Hypothalamus (tissue), 51 donors: ENCODE results near the gene GASK1A.
A peak's percentile ranks its signal among the peaks of the same experiment; 100 is the strongest.

Experiments
- DNase-seq, 51 donors: peaks; one replicate each; lab custom pipeline; 2025; lab: John Stamatoyannopoulos, UW

GASK1A gene

DNA sequence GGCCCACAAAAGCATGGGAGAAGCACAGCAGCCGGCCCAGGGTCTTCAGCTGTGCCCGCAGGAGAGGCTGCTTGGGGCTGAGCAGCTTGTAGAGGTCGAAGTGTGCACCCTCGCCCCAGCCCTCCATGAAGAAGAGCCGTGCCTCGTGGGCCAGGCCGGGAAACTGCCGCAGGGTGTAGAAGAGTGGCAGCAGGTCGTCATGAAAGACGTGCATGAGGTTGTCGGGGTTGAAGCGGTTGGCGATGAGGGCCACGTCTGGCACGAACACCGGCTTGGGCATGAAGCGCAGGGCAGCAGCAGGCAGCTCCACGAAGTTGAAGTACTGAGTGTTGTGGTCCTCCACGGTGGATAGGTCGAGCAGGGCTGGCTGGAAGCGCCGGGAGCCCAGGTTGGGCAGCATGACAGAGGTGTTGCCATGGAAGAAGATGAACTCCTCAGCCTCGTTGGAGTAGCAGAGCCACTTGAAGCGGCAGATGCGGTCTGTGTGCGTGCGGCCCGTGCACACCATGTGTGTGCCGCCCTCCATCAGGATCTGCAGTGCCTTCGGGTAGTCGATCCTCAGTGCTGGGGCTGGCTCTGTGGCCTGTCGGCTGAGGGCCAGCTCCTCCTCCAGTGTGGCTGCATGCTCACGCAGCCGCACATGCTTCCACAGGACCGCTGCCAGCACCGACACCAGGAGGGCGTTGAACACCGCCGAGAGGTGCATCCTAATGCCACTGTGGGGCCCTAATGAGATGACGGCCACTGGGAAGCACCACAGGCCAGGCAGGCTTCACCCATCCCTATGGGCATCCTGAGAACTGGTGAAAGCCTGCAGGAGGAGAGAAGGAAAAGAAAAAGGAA, 101.8 kb downstream of the GASK1A start:
- no peak for DNase-seq

DNA sequence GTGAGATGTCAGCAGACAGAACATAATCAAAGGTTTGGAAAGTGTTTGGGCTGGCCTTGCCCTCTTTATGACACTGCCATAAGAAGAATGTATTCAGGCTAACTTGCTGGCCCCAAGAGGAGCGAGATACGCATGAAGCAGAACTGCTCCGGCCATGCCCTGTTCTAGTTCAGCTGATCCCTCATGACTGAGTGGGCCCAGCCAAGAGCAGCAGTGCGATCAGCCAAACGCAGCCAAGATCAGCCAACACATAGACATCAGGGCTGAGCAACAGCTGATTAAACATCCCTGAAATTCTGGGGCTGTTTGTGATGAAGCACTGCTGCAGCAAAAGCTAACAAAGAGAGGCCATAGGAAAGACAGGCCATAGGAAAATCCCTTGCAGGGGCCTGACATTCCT, 102.7 kb downstream of the GASK1A start:
- peak in 1 of 51 donors; percentile 10 for DNase-seq

GRCh38 chr3:43082457-43082856, 103.3 kb downstream of the GASK1A start:
- no peak for DNase-seq

DNA sequence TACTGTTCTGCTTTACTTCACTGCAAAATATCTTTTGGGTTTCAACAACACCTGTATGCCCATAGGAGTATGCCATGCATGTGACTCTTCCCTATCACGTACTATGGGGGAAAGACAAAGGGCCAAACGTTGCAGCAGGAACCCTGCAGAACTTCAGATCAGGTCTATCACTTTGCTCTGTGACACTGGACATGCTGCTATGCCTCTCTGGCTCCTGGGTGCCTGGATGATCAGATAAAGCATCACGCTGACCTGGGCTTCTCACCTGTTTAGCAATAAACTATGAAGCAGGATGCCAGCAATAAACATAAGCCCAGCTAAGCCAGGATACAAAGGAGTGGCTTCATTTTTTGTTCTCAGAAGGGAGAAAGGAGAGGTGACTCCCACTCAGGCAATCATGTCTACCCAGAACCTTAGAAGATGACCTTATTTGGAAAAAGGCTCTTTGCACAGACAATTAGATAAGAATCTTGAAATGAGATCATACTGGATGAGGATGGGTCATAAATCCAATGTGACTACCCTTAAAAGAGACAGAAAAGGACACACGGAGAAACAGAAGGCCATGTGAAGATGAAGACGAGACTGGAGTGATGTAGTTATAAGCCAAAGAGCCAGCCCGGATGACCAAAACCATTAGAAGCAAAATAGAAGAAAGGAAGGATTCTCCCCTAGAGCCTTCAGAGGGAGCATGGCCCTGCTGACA, 107.5 kb downstream of the GASK1A start:
- DNase-seq, result no peak

GRCh38 chr3:43087249-43087776, 108.2 kb downstream of the GASK1A start:
- DNase-seq, result no peak

GRCh38 chr3:43089081-43089480, 110.0 kb downstream of the GASK1A start:
- no peak for DNase-seq

GRCh38 chr3:43090238-43090637, 111.1 kb downstream of the GASK1A start:
- DNase-seq, result no peak

- peak in 1 of 51 donors; percentile 13 for DNase-seq
Measured at GRCh38 chr3:43091481-43091880, 112.4 kb downstream of the GASK1A start.

DNA sequence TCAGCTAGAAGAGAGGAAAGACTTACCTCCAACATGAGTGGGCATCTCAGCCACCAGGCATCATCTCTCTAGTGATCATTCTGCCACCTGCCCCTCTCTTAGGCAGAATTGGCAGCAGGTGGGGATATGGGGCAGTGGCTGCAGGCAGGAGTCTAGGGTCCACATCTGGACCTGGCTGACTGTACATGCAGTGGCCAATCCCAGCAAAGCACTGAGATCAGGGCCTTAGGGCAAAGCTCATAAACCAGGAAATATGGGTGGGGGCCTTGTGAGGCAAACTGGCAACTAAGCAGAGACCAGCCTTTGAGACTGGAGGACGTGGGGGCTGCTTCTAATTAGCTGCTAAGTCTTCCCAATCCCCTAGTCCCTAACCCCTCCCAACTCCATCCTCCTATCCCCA, 113.9 kb downstream of the GASK1A start:
- no peak for DNase-seq

DNA sequence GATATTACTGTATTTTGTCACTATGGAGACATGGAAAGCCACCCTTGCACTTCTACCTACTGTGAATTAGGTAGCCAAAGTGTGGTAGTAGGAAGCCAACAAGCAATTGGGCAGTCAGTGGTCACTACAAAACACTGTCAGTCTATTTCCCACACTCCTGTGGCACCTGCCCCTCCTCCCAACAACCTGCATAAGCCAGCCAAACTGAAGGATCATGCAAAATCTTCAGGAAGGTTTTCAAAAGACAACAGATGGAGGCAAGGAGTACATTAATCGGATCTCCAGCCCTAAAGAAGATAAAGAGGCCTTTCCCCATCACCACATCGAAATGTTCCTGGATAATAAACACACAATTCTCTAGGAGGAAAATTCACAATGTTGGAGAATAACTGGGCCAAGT, 114.9 kb downstream of the GASK1A start:
- DNase-seq, result no peak

DNA sequence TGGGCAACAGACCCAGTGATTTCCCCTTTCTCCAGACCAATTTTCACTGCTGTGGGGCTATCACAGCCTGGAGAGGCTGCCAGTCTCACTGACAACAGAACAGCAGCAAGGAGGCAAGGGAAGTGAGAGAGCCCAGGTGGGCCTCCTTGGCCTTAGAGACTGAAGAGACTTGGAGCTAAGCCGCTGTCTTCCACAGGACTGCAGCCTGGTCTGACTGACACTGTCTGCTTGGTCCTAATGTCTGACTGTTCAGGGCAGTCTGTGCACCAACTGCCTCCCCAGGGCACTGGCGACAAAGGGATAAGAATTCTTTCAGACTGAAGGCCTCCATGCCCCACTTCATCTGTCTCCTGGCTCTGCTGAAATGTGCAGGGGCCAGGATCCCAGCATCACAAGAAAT, 115.3 kb downstream of the GASK1A start:
- peak in 1 of 51 donors; percentile 14 for DNase-seq

DNA sequence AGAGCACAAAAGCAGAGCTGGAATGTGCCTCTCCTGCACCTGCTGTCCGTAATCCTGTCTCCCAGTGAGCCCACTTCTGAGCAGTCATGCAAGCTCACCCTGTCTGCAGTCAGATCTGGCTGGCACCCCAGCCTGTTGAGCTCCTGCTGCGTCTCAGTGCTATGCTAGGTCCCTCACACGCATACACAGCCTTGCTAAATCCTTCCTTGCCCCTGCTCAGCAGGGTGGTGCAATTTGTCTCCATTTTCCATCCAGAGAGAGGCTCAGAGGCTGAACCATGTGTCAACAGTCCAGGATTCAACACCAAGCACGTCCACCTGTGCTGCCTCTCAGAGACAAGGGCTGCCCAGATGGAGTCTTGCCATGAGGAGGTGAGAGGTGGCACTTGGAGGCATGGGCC, 115.7 kb downstream of the GASK1A start:
- DNase-seq, result peak in 1 of 51 donors; percentile 22

DNA sequence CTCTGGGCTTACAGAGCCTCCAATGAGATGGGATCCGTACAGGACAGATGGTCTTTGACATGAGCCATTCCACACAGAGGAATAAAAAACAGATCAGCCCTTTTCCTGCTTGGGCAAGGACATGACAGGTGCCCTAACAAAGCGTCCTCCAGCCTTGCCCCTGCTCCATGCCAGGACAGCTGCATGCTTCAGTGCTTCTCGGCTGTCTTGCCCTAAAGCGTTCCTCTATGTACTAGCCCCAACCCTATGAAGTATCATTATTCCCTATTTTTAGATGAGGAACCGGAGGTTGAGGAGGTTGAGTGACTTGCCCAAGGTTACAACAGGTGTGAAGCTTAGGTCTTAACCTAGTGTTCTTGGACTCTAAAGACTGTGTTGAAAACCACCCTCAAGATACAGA, 116.3 kb downstream of the GASK1A start:
- no peak for DNase-seq

DNA sequence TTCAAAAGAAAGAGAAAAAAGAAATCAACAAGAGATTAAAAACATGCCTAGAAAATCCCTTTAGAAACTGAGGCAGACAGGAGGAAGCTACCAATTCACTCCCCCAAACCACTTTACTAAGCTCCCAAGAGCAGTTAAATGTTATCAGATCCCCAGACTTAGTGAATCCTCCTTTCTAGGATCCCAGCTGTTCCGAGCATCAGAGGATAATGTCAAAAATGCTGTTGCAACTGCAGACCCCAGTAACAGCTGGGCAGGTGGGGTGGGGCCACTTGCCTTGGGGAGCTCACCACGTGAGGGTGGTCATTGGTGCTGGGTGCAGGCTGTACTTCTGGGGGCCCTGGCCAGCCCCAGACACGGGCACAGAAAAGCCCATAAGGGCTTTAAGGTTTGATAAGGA, 117.7 kb downstream of the GASK1A start:
- DNase-seq, result no peak

GRCh38 chr3:43097400-43098080, 118.4 kb downstream of the GASK1A start:
- no peak for DNase-seq

GRCh38 chr3:43098761-43099160, 119.7 kb downstream of the GASK1A start:
- DNase-seq, result no peak

GRCh38 chr3:43102773-43103480, 123.8 kb downstream of the GASK1A start:
- DNase-seq, result no peak

GRCh38 chr3:43104039-43104438, 124.9 kb downstream of the GASK1A start:
- no peak for DNase-seq

- peak in 7 of 51 donors; percentile 10 to 43 (median 25) for DNase-seq
Measured at GRCh38 chr3:43104660-43105595, 125.8 kb downstream of the GASK1A start.
